Gastrocnemius medialis (tissue), 4 donors: ENCODE data around the gene ZBTB7C.

ENCODE experiments used
- POLR2A ChIP-seq, 2 donors: fragments of 450-650 bp; IDR thresholded peaks; one replicate each; pipeline ENCODE4 v1.6.1; 2017; ENCODE audit warnings: antibody characterized with exemption in 2 of 2, mild to moderate bottlenecking in 2 of 2, moderate library complexity in 2 of 2
- TF ChIP-seq, protein P1 (sequence below), 5 experiments: fragments of 450-650 bp in 3 of 5; fragments of 200-600 bp in 2 of 5; sonication (generic) in 2 of 5; IDR thresholded peaks in 4 of 5; conservative IDR thresholded peaks in 1 of 5; 1 replicate in 4 of 5; 2 replicates in 1 of 5; pipeline ENCODE4 v1.5.1; 2016 to 2019; ENCODE audit warnings: antibody characterized with exemption in 5 of 5, mild to moderate bottlenecking in 3 of 5, moderate library complexity in 3 of 5

DNA sequence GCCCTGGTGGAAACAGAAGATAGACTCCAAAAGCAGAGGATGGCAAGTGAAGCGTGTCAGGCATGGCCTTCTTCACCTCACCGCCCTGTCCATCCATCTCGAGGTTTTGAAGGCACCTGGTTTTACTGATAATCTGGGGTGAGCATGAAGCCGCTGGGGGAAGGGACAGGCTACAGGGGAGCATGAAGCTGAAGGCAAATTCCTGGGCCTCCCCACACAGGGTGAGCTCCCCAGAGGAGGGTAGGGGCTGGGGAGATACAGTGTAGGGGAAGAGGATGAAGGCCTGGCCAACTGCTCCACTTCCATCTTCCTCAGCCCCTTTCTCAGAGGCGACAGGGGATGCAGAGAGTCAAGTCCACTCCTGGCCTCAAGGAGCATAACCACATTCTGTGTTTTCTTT is 250.5 kb downstream of the ZBTB7C start:
- TF ChIP-seq, protein P1, sequence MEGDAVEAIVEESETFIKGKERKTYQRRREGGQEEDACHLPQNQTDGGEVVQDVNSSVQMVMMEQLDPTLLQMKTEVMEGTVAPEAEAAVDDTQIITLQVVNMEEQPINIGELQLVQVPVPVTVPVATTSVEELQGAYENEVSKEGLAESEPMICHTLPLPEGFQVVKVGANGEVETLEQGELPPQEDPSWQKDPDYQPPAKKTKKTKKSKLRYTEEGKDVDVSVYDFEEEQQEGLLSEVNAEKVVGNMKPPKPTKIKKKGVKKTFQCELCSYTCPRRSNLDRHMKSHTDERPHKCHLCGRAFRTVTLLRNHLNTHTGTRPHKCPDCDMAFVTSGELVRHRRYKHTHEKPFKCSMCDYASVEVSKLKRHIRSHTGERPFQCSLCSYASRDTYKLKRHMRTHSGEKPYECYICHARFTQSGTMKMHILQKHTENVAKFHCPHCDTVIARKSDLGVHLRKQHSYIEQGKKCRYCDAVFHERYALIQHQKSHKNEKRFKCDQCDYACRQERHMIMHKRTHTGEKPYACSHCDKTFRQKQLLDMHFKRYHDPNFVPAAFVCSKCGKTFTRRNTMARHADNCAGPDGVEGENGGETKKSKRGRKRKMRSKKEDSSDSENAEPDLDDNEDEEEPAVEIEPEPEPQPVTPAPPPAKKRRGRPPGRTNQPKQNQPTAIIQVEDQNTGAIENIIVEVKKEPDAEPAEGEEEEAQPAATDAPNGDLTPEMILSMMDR (IDR thresholded peaks at IDR 0.05 in 4 of 5, conservative IDR thresholded peaks at IDR 0.05 in 1 of 5): no peak
- TF ChIP-seq POLR2A (IDR thresholded peaks at IDR 0.05): no peak
